Fibroblast of lung (primary cell): ENCODE data around the gene PRSS48.

ENCODE experiments used
- EZH2 ChIP-seq: IDR thresholded peaks from 2 replicates; pipeline ENCODE4 v1.5.1; 2012; ENCODE audit warnings: low read length, control low read depth, mild to moderate bottlenecking; ENCODE audit errors: missing control alignments
- TF ChIP-seq, protein P1 (sequence below), 2 donors: IDR thresholded peaks in 1 of 2; conservative IDR thresholded peaks in 1 of 2; 1 replicate in 1 of 2; 2 replicates in 1 of 2; pipeline ENCODE4 v1.5.1; 2011 to 2012; ENCODE audit warnings: low read length in 2 of 2, control low read depth in 1 of 2, inconsistent platforms in 1 of 2, low read depth in 1 of 2, mild to moderate bottlenecking in 1 of 2

DNA sequence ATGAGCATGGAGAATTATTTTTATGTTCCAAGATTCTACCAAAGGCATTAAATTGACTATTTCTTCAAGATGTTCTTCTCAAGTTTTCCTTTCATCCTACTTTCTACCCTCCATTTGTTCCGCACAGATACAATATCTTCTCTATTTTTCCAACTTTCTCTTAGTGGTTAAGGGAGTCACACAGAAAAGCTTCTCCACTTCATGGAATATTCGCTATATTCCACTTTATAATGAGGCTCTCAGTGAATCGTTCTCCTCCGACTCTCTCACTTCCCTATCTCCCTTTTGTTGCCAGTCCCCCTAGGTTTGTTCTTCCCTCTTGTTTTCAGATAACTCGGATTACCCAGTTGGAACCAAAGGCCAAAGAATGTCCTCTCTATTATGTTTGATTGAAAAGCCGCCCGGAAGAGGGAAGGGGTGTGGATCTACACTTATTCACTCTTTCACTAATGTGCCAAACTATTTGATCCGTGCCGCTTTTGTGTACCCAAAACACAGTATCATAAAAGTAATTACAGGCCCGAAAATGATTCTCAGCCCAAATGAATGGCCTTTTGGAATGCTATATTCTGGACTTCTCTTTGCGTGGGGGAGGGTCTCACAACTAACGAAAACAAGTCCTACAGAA is 47.3 kb downstream of the PRSS48 start:
- TF ChIP-seq, protein P1, sequence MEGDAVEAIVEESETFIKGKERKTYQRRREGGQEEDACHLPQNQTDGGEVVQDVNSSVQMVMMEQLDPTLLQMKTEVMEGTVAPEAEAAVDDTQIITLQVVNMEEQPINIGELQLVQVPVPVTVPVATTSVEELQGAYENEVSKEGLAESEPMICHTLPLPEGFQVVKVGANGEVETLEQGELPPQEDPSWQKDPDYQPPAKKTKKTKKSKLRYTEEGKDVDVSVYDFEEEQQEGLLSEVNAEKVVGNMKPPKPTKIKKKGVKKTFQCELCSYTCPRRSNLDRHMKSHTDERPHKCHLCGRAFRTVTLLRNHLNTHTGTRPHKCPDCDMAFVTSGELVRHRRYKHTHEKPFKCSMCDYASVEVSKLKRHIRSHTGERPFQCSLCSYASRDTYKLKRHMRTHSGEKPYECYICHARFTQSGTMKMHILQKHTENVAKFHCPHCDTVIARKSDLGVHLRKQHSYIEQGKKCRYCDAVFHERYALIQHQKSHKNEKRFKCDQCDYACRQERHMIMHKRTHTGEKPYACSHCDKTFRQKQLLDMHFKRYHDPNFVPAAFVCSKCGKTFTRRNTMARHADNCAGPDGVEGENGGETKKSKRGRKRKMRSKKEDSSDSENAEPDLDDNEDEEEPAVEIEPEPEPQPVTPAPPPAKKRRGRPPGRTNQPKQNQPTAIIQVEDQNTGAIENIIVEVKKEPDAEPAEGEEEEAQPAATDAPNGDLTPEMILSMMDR (conservative IDR thresholded peaks at IDR 0.05 in 1 of 2, IDR thresholded peaks at IDR 0.05 in 1 of 2; ENCODE audit: low read depth in 1 of 2, low read length in 2 of 2), result no peak
- TF ChIP-seq EZH2, result no peak
